Mucosa of stomach (tissue), 1 donor: ENCODE data around the gene DRAP1.
"Not testable (repeated sequence)": the region's sequence is repeated elsewhere in the genome, so short reads cannot be mapped to it uniquely, and the experiment has no call there.

Experiments
- H3K27me3 ChIP-seq: one replicate; pipeline ENCODE4 v1.7.0; 2013; ENCODE audit warnings: mild to moderate bottlenecking, low read length; ENCODE audit not compliant: control insufficient read depth, insufficient read depth
- H3K36me3 ChIP-seq: one replicate; pipeline ENCODE4 v1.7.0; 2013; ENCODE audit warnings: low read length; ENCODE audit not compliant: control insufficient read depth, insufficient read depth
- H3K4me1 ChIP-seq: one replicate; pipeline ENCODE4 v1.7.0; 2013; ENCODE audit warnings: mild to moderate bottlenecking, low read length; ENCODE audit not compliant: control insufficient read depth, insufficient read depth
- H3K4me3 ChIP-seq: one replicate; pipeline ENCODE4 v1.7.0; 2013; ENCODE audit warnings: low read length
- H3K9ac ChIP-seq: one replicate; pipeline ENCODE4 v1.7.0; 2013; ENCODE audit warnings: mild to moderate bottlenecking, low read length, moderate library complexity
- H3K9me3 ChIP-seq: one replicate; pipeline ENCODE4 v1.7.0; 2013; ENCODE audit warnings: mild to moderate bottlenecking, low read length, moderate library complexity; ENCODE audit not compliant: control insufficient read depth
- donor health status: Pancreatic carcinoma.

The DRAP1 gene

GRCh38 chr11:65947133-65947532 is 27.9 kb downstream of the DRAP1 start:
- Histone ChIP-seq H3K36me3 (no peaks in the 10 kb centered on the region), H3K9ac (no peak overlapping the region), H3K27me3 (peaks cover 2% of the 10 kb centered on the region), H3K4me1 (no peaks in the 10 kb centered on the region), H3K9me3 (no peaks in the 10 kb centered on the region), H3K4me3 (no peak overlapping the region)

GRCh38 chr11:65947603-65948125 is 28.4 kb downstream of the DRAP1 start:
- H3K36me3 ChIP-seq: no peaks in the 10 kb centered on the region
- H3K4me3 ChIP-seq: no peak overlapping the region
- H3K9ac ChIP-seq: no peak overlapping the region
- no peaks in the 10 kb centered on the region for H3K4me1 ChIP-seq
- peaks cover 2% of the 10 kb centered on the region for H3K27me3 ChIP-seq
- no peaks in the 10 kb centered on the region for H3K9me3 ChIP-seq

- not testable (repeated sequence) for H3K27me3 ChIP-seq, H3K4me1 ChIP-seq, H3K36me3 ChIP-seq, H3K9ac ChIP-seq, H3K4me3 ChIP-seq, H3K9me3 ChIP-seq
These were observed 31.5 kb downstream of the DRAP1 start for GRCh38 chr11:65950711-65951110.

GRCh38 chr11:65951641-65952040 is 32.4 kb downstream of the DRAP1 start:
- not testable (repeated sequence) for H3K36me3 ChIP-seq, H3K4me1 ChIP-seq, H3K4me3 ChIP-seq, H3K9ac ChIP-seq, H3K27me3 ChIP-seq, H3K9me3 ChIP-seq

- no peaks in the 10 kb centered on the region for H3K9me3 ChIP-seq
- H3K4me3 ChIP-seq: no peak overlapping the region
- no peak overlapping the region for H3K9ac ChIP-seq
- peaks cover 4% of the 10 kb centered on the region for H3K4me1 ChIP-seq
- H3K27me3 ChIP-seq: no peaks in the 10 kb centered on the region
- H3K36me3 ChIP-seq: no peaks in the 10 kb centered on the region
These were observed 32.9 kb downstream of the DRAP1 start for GRCh38 chr11:65952052-65952521.

GRCh38 chr11:65953471-65953870 is 34.2 kb downstream of the DRAP1 start:
- no peak overlapping the region for H3K4me3 ChIP-seq
- H3K9ac ChIP-seq: no peak overlapping the region
- peaks cover 6% of the 10 kb centered on the region for H3K4me1 ChIP-seq
- no peaks in the 10 kb centered on the region for H3K9me3 ChIP-seq
- no peaks in the 10 kb centered on the region for H3K36me3 ChIP-seq
- H3K27me3 ChIP-seq: no peaks in the 10 kb centered on the region

GRCh38 chr11:65954771-65955170 is 35.5 kb downstream of the DRAP1 start:
- H3K9me3 ChIP-seq: no peaks in the 10 kb centered on the region
- no peaks in the 10 kb centered on the region for H3K36me3 ChIP-seq
- H3K4me1 ChIP-seq: peaks cover 6% of the 10 kb centered on the region
- no peak overlapping the region for H3K4me3 ChIP-seq
- H3K9ac ChIP-seq: no peak overlapping the region
- H3K27me3 ChIP-seq: no peaks in the 10 kb centered on the region

- Histone ChIP-seq H3K4me3 (no peak overlapping the region), H3K9me3 (no peaks in the 10 kb centered on the region), H3K27me3 (no peaks in the 10 kb centered on the region), H3K36me3 (no peaks in the 10 kb centered on the region), H3K4me1 (peaks cover 16% of the 10 kb centered on the region), H3K9ac (no peak overlapping the region)
These were observed 39.1 kb downstream of the DRAP1 start for GRCh38 chr11:65958291-65958690.

- Histone ChIP-seq H3K9ac (no peak overlapping the region), H3K27me3 (no peaks in the 10 kb centered on the region), H3K9me3 (no peaks in the 10 kb centered on the region)
These were observed 39.7 kb downstream of the DRAP1 start for GRCh38 chr11:65958774-65959420.

GRCh38 chr11:65960824-65961266 is 41.6 kb downstream of the DRAP1 start:
- H3K9ac ChIP-seq: peak overlapping the region; percentile 94
- H3K9me3 ChIP-seq: no peaks in the 10 kb centered on the region
- peaks cover 16% of the 10 kb centered on the region for H3K4me1 ChIP-seq
- peaks cover 9% of the 10 kb centered on the region for H3K36me3 ChIP-seq
- H3K4me3 ChIP-seq: peak overlapping the region; percentile 96
- H3K27me3 ChIP-seq: no peaks in the 10 kb centered on the region

More at GRCh38 chr11:65958774-65959420, 39.7 kb downstream of the DRAP1 start:
- Histone ChIP-seq H3K4me3 (no peak overlapping the region), H3K36me3 (no peaks in the 10 kb centered on the region), H3K4me1 (peaks cover 16% of the 10 kb centered on the region)

GRCh38 chr11:65961267-65962140 is 42.3 kb downstream of the DRAP1 start, which contains the start of gene SART1:
Gene SART1 (plus strand): TSS chr11:65961734. CDS start chr11:65961781, 47 bp downstream.
- Histone ChIP-seq H3K4me3 (peak within 1 kb of the TSS; percentile 96), H3K36me3 (peaks cover 13% of the 10 kb centered on the region), H3K9me3 (no peaks in the 10 kb centered on the region), H3K4me1 (peaks cover 16% of the 10 kb centered on the region), H3K9ac (peak within 1 kb of the TSS; percentile 94), H3K27me3 (no peaks in the 10 kb centered on the region)

GRCh38 chr11:65962141-65962564 is 42.9 kb downstream of the DRAP1 start:
- Histone ChIP-seq H3K4me3 (peak overlapping the region; percentile 80), H3K27me3 (no peaks in the 10 kb centered on the region), H3K9me3 (no peaks in the 10 kb centered on the region), H3K36me3 (peaks cover 19% of the 10 kb centered on the region), H3K9ac (peak overlapping the region; percentile 94), H3K4me1 (peaks cover 12% of the 10 kb centered on the region)
